Activated effector memory CD4-positive, alpha-beta T cell treated with Interleukin-2 at 50 U/mL for 16 hours (primary cell): Measurements from ENCODE around the gene C11orf98.
"Not testable (repeated sequence)": the region's sequence is repeated elsewhere in the genome, so short reads cannot be mapped to it uniquely, and the experiment has no call there.

Source experiments
- DNase-seq: peaks from one replicate; pipeline ENCODE4 v3.0.0-alpha.2; 2020

The C11orf98 gene

DNA sequence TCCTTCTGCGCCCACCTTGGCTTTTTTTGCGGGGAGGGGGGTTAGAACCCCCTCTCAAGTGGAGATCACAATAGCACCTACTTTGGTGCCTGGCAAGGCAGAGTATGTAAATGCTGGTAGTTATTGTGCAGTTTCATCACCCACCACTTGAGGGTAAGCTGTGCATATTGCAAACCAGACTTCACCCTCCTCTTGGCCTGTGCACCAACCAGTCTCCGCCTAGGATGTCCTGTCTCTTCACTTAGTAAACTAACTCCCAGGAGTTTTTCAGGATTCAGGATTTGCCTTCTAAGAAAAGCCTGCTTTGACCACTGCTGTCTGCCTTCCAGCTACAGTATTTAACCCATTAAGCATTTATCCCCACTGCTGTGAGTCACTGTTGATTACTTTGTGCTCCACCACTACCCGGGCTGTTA lies 15.8 kb upstream of the C11orf98 start:
- no peak for DNase-seq

DNA sequence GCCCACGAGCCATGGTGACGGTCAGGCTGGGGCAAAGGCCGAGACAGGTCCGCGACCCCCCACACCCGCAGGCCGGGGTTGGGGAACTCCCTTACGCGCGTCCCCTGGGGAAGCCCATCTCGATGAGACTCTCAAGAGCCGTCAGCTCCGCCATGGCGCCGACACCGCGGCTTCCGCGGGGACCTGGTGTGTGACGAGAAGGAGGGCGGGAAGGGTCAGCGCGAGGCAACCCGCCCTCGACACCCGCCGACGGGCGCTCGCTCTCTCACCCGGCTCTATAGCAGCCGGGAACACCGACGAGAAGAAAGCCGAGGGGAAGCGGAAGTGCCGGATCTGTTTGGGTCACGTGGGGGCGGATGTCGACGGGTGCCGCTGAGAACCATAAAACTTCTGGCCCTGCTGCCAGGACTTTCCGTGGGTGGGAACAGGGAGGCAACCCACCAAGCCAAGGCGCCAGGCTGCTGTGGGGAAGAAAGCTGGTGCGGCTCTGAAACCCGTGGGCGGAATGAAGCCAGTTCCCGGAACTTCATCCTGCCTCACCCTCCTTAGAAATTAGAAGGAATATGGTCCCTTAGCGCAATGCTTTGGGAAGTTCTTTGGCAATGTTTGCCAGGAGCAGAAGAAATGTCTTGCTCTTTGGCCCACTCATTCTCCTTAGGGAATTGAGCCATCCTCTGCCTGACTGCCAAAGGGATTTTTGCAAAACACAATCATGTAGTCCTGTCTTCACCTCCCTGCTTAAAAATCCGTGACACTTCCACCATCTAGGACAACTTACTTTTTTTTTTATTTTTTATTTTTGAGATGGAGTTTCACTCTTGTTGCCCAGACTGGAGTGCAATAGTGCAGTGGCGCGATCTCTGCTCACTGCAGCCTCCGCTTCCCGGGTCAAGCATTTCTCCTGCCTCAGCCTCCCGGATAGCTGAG lies 14.0 kb upstream of the C11orf98 start, which contains the start of gene UBXN1:
TSS of gene UBXN1 (minus strand) at position 304 of the 927 bp plus-strand sequence. CDS start at position 154, 150 bp downstream.
- peak; percentile 74 for DNase-seq

DNA sequence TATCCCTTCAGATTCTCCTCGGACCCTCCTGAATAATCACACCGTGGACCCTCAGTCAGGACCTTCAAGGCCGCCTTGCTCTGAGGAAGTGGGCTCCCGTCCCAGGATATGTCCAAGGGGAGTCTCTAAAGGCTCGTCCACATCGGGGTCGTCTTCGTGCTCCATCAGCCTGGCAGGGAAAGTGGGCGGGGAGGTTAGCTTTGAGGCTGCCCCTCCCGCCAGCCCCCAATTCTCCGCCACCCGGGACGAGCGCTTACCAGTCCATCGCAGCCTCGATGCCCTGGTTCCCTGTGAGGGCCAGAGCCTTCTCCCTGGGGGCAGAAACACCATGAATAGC lies 13.4 kb upstream of the C11orf98 start:
- no peak for DNase-seq

DNA sequence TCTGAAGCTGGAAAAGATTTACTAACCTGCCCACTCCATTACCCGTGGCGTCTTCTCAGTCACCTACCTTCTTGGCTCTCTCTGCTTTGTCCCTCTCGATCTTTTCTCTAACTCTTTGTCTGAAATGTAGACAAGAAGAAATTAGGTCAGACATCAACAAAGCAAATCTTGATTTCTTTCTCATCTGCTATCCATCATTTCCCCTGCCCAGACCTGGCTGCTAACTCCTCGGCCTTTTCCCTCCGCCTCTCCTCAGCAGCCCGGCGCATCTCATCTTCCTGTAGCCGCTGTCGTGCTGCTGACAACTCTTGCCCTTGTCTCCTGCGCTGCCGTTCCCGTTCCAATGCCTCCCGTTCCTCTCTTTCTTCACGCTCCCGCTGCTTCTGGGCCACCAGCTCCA lies 12.7 kb upstream of the C11orf98 start:
- DNase-seq: no peak

DNA sequence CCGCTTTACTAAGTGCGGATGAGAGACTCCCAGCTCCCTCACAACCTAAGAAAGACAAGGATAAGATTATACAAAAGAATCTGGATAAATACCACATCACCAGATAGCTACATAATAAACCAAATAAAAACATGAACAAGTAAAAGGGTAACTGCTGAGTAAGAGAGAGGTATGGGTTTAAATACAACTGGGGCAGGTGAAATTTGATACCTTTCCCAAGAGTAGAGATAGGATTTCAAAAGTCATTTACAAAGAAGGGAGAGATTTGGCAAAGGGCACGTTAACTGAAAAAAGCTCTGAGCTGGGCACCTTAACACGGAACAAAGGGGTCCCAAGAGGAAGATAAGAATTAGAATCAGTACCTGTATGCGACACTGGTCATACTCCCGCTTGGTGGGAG lies 12.1 kb upstream of the C11orf98 start:
- DNase-seq: no peak

DNA sequence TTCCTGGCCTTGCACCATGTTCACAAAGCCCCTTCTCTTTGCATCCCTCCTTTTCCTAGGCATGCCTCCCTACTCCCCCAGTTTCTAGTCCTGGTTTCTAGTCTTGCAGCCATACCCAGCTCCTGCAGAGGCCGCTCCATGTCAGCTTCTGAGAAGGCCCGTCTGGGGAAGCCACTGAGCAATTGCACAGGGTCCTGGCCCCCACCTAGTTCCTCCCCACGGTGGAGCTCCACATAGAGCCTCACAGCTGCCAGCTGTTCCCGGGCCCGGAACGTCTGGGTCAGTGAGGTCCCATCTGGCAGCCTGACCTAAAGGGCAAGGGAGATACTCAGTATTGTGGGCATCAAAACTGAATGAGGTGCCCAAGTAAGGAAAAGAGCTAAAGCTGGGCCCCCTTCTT lies 11.7 kb upstream of the C11orf98 start:
- no peak for DNase-seq

DNA sequence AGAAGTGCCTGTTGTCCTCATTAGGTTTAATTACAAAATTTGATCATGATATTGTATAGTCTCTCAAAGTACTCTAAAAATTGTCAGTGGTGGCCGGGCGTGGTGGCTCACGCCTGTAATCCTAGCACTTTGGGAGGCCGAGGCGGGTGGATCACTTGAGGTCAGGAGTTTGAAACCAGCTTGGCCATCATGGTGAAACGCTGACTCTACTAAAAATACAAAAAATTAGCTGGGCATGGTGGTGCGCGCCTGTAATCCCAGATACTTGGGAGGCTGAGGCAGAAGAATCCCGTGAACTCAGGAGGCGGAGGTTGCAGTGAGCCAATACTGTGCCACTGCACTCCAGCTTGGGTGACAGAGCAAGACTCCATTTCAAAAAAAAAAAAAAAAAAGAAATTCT lies 10.4 kb upstream of the C11orf98 start:
- DNase-seq: not testable (repeated sequence)

DNA sequence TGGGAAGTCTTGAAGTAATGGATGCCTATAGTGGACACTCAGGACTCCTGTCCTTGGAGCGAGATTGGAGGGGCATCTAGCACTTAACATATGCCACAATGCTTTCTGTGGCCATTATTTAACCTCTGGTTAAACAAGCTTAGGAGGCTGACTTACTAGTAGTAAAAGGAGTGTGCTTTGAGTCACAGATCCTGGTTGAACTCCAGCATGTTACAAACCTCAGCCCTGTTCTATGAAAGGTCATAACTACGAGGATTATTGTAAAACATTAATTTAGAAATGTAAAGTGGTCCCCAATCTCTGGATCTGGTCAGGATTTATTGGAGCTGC lies 8.2 kb upstream of the C11orf98 start:
- no peak for DNase-seq

DNA sequence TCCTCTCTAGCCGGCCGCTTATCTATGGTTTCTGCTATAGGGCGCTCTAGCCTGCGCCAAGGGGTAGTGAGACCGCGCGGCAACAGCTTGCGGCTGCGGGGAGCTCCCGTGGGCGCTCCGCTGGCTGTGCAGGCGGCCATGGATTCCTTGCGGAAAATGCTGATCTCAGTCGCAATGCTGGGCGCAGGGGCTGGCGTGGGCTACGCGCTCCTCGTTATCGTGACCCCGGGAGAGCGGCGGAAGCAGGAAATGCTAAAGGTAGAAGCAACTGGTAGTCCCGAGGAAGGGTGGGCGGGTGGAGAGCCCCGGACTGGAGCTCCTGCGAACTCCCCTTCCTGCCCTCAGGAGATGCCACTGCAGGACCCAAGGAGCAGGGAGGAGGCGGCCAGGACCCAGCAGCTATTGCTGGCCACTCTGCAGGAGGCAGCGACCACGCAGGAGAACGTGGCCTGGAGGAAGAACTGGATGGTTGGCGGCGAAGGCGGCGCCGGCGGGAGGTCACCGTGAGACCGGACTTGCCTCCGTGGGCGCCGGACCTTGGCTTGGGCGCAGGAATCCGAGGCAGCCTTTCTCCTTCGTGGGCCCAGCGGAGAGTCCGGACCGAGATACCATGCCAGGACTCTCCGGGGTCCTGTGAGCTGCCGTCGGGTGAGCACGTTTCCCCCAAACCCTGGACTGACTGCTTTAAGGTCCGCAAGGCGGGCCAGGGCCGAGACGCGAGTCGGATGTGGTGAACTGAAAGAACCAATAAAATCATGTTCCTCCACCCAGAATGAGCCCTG lies 6.8 kb upstream of the C11orf98 start, which contains the start of the genes LBHD1 and UQCC3:
TSS of gene LBHD1 (minus strand) at position 660 of the 782 bp plus-strand sequence. CDS start 2,236 bp downstream, outside the sequence.
TSS of gene UQCC3 (plus strand) at position 66 of the 782 bp plus-strand sequence. CDS start at position 139, 73 bp downstream.
- DNase-seq: peak; percentile 69

DNA sequence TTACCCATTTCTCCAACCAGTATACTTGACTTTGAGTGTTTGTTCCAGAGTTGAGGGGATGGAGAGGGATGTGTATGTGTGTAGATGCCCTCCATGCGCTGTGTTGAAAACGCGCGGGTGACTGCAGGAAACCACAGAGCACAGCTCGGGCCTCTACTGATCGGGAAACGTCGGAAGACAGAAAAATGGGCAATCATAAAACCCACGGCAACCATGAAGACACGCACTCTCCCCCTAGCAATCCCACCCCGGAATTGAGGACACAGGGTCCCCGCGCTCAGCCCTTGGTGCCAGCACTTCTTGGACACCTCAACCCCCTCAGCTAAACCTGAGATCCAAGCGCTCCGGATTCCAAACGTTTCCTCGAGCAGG lies 6.2 kb upstream of the C11orf98 start:
- no peak for DNase-seq

DNA sequence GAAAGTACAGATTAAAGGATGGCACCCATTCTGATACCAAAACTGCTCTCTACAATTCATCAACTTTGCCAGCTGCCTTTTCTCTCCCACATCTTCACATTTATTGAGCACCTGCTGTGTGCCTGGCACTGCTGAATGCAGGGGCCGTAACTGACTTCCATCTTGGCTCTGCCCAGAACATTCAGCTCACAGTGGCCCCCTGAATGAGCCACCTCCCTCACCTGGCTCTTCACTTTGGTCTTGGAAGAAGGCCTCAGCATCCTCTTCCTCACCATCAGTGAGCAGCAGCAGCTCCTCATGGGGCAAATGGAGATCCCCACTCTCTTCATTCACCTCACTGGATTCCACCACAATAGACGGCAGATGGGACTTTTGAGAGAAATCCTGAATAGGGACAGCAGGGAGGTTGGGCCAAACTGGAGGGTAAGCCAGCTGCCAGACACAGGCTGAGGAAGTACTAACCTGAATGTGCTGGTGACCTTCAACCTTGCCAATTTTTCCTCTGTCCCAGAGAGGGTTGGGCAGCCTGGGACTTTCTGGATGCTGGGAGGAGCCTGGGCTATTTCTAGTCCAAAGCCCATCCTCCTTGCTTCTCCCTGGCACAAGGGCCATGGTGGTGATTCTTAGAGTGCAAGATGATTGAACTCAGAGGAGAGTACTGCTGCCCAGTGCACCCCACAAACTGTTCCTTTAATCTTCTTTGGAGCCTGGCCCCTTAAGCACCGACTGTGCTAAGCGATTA lies 4.6 kb upstream of the C11orf98 start:
- DNase-seq: no peak

DNA sequence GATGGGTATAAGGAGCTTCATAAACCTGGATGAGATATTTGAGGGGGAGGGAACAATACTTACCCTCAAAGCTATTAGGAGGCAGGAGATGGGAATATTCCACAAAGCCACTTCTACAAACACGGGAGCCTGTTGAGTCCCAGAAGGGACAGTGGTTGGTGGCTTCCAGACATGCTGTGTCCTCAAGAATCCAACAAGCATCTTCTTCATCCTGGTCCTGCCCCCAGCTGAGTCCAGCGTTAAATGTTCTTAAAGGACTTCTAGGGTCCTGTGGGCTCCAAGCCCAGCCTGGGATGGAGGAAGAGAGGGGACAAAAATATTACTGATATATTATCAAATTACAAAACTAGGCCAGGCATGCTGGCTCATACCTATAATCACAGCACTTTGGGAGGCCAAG lies 2.5 kb upstream of the C11orf98 start:
- DNase-seq: no peak

DNA sequence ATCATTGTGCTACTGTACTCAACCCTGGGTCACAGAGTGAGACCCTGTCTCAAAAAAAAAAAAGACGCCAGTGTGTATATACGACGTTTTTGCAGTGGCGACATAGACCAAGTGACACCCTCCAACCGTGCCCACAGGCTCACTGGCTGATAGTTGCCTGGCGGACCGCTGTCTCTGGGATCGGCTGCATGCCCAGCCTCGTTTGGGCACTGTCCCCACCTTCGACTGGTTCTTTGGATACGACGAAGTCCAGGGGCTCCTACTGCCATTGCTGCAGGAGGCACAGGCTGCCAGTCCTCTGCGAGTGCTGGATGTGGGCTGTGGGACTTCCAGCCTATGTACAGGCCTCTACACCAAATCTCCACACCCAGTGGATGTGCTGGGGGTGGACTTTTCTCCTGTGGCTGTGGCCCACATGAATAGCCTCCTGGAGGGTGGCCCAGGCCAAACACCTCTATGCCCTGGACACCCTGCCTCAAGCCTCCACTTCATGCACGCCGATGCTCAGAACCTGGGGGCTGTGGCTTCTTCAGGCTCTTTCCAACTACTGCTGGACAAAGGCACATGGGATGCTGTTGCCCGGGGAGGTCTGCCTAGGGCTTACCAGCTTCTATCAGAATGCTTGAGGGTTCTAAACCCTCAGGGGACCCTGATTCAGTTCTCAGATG lies 1.4 kb upstream of the C11orf98 start:
- no peak for DNase-seq

DNA sequence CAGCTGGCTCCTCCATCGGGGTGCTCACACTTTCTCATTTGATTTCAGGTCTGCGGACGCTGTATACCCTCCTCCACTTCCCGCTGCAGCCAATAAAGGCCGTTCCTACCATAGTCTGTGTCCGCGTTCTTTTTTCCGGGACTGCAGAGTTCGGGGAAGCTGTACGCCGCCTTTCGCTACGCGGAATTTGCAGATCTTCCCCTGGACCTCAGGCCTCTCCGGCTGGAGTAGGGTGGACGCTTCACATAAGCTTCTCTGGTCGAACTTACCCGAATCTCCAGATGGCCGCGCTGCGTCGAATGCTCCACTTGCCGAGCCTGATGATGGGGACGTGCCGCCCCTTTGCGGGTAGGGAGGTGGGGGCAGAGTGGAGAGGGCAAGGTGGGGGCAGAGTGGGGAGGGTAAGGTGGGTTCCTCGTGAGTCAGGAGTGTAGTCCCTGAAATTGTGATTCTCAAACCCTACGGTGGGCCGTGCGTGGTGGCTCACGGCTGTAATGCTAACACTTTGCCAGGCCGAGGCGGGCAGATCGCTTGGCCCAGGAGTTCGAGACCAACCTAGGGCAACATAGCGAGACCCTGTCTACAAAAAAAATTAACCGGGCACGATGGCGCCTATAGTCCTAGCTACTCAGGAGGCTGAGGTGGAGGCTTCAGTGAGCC lies 719 bp upstream of the C11orf98 start:
- peak; percentile 48 for DNase-seq

DNA sequence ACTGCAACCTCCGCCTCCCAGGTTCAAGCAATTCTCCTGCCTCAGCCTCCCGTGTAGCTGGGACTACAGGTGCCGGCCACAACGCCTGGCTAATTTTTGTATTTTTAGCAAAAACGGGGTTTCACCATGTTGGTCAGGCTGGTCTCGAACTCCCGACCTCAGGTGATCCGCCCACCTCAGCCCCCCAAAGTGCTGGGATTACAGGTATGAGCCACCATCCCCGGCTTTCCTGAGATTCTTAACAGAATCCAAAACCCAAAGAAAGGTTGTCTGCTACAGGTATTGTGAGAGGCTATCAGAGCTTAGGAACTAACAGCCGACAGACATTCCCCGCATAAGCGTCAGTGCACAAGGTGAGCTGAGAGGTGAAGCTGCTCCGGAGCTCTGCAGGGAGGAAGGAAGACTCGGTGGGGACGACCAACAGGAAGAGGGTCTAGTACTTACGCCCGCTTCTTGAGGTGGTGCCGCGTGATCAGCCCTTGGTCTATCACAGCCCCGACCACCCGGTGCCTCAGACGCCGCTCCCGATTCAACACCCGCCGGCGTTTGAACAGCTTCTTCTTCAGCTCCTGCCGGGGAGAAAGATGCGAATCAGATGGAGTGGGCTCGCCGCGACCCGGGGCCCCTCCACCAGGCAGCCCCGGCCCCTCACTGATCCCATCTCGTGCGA lies 470 bp downstream of the C11orf98 start:
- no peak for DNase-seq

DNA sequence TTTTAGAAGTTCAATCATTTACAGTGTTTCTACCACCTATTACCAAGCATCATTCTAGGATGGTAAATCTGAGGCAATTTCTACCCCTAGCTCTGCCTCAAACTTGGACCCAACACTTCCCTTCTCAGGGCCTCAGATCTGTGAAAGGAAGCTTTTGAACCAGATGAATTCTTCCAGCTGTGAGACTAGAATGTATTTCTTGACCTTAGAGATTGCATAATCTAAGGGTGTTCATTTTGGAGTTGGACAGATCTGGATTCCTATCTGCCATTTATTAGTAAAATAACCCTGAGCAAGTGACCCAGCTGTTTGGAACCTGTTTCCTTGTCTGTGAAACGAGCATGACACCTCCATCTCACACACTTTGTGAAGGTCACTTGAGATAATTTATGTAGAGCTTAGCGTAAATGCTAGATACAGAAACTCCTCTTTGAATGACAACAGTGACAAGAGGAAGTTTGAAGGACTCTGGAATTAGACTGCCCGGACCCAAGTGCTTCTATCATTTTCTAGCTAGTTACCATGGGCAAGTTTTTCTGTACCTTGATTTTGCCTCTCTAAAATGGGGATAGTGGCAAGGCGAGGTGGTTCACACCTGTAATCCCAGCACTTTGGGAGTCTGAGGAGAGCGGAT lies 8.1 kb downstream of the C11orf98 start:
- DNase-seq: no peak

DNA sequence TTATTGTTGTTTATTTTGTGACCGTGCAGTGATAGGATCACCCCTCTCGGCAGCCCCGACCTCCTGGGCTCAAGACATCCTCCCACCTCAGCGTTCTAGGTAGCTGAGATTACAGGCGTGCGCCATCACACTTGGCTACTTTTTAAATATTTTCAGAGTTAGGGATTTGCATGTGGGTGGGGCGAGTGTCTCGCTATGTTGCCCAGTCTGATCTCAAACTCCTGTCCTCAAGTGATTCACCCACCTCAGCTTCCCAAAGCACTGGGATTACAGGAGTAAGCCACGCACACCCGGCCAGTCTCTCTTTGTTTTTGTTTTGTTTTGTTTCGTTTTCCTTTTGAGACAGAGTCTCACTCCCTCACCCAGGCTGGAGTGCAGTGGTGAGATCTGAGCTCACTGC lies 10.7 kb downstream of the C11orf98 start:
- no peak for DNase-seq

DNA sequence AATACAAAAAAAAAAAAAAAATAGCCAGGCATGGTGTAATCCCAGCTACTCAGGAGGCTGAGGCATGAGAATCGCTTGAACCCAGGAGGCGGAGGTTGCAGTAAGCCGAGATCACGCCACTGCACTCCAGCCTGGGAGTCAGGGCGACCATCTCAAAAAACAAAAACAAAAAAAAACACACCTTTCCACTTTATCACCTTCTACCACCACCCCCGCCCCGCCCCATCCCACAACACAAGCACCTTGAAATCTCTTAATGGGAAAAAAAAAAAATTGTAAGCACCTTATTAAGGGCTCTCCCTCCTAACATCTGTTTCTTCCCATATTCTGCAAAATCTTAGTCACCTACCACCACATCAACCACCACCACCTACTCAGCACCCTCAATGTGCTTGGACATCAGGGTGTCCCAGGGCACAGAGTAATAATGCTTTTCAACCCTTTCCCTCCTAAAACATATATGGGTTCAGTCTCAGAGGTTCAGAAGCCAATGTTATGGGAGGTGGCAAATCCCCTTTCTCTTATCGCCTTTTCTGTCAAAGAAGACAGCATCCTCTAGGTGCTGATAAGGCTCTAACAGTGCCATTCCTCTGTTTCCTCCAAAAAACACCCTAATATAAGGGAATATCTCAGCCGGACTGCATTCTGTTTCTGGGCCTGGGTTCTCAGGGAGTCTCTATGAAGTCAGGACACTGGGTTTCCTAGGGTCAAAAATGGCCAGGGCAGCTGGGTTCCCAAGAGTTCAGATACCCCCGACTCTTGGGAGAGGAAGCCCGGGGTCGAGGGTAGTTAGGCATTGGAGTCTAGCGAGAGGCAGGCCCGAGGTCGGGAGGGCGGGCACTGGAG lies 12.6 kb downstream of the C11orf98 start:
- no peak for DNase-seq

DNA sequence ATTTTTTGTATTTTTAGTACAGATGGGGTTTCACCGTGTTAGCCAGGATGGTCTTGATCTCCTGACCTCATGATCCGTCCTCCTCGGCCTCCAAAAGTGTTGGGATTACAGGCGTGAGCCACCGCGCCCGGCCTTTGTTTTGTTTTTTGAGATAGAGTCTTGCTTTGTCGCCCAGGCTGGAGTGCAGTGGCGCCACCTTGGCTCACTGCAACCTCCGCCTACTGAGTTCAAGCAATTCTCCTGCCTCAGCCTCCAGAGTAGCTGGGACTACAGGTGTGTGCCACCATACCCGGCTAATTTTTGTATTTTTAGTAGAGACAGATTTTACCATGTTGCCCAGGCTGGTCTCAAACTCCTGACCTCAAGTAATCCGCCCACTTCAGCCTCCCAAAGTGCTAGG lies 14.7 kb downstream of the C11orf98 start:
- not testable (repeated sequence) for DNase-seq

DNA sequence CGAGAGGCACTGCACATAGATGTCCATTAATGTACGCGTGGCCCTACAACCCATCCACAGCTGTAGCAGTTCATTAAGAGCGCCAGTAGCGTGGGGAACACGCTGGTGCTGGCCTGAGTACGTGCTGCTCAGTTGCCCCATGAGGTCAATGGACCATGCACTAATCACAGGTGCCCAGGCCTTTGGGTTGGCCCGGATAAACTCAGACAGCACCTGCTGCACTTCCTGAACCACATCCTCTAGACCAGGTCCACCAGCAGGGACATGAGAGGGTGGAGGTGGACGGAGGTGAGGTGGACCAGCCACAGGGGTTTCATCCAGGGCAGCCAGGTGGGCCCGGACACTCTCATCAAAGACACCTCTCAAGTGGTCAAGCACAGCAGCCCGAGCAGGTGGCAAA lies 15.5 kb downstream of the C11orf98 start:
- no peak for DNase-seq
